ENCODE results near the gene PIRT.
"Not testable (repeated sequence)": the region's sequence is repeated elsewhere in the genome, so short reads cannot be mapped to it uniquely, and the experiment has no call there.

Gene PIRT

GRCh38 chr17:10870336-10871050 is 32.6 kb upstream of the PIRT start:
- H3K9me2 ChIP-seq (ENCODE audit: low read depth, low read length) = no peaks in the 10 kb centered on the region

GRCh38 chr17:10868744-10869143 is 30.9 kb upstream of the PIRT start:
- H3K79me2 ChIP-seq (ENCODE audit: insufficient read depth, low read length) = not testable (repeated sequence)

More at GRCh38 chr17:10870336-10871050, 32.6 kb upstream of the PIRT start:
- Histone ChIP-seq H2AFZ (ENCODE audit: low read length) (no peak overlapping the region), H4K20me1 (ENCODE audit: insufficient read depth, low read length) (no peaks in the 10 kb centered on the region), H3K4me1 (ENCODE audit: insufficient read depth, low read length, severe bottlenecking) (no peaks in the 10 kb centered on the region), H3K27ac (ENCODE audit: low read depth, low read length, poor library complexity, severe bottlenecking) (no peak overlapping the region), H3K9ac (ENCODE audit: low read length) (no peak overlapping the region), H3K4me3 (ENCODE audit: low read depth, low read length, poor library complexity, severe bottlenecking) (no peak overlapping the region), H3F3A (ENCODE audit: insufficient read depth, low read length) (no peaks in the 10 kb centered on the region), H3K36me3 (ENCODE audit: insufficient read depth, low read length) (no peaks in the 10 kb centered on the region), H3K9me3 (ENCODE audit: low read length) (no peaks in the 10 kb centered on the region), H3K27me3 (ENCODE audit: insufficient read depth, low read length) (no peaks in the 10 kb centered on the region), H3K79me2 (ENCODE audit: insufficient read depth, low read length) (no peaks in the 10 kb centered on the region), H3K4me2 (ENCODE audit: low read length) (no peak overlapping the region)
- TF ChIP-seq CTCF (IDR thresholded peaks at IDR 0.05; ENCODE audit: low read length) (no peak), EZH2 (IDR thresholded peaks at IDR 0.05; ENCODE audit: borderline replicate concordance, low read length) (no peak)

GRCh38 chr17:10859051-10859450 is 21.2 kb upstream of the PIRT start:
- H3K9ac ChIP-seq (ENCODE audit: low read length) = no peak overlapping the region
- no peaks in the 10 kb centered on the region for H3K27me3 ChIP-seq (ENCODE audit: insufficient read depth, low read length)
- no peaks in the 10 kb centered on the region for H3F3A ChIP-seq (ENCODE audit: insufficient read depth, low read length)
- H3K36me3 ChIP-seq (ENCODE audit: insufficient read depth, low read length) = no peaks in the 10 kb centered on the region
- no peak overlapping the region for H3K4me2 ChIP-seq (ENCODE audit: low read length)
- TF ChIP-seq CTCF (IDR thresholded peaks at IDR 0.05; ENCODE audit: low read length) = no peak
- no peaks in the 10 kb centered on the region for H3K4me1 ChIP-seq (ENCODE audit: insufficient read depth, low read length, severe bottlenecking)
- H3K9me2 ChIP-seq (ENCODE audit: low read depth, low read length) = no peaks in the 10 kb centered on the region
- H4K20me1 ChIP-seq (ENCODE audit: insufficient read depth, low read length) = no peaks in the 10 kb centered on the region
- no peak overlapping the region for H2AFZ ChIP-seq (ENCODE audit: low read length)
- H3K4me3 ChIP-seq (ENCODE audit: low read depth, low read length, poor library complexity, severe bottlenecking) = no peak overlapping the region
- H3K27ac ChIP-seq (ENCODE audit: low read depth, low read length, poor library complexity, severe bottlenecking) = no peak overlapping the region
- H3K79me2 ChIP-seq (ENCODE audit: insufficient read depth, low read length) = no peaks in the 10 kb centered on the region
- H3K9me3 ChIP-seq (ENCODE audit: low read length) = no peaks in the 10 kb centered on the region

More at GRCh38 chr17:10868744-10869143, 30.9 kb upstream of the PIRT start:
- H3K9me2 ChIP-seq (ENCODE audit: low read depth, low read length); H3K27ac ChIP-seq (ENCODE audit: low read depth, low read length, poor library complexity, severe bottlenecking); H3K4me1 ChIP-seq (ENCODE audit: insufficient read depth, low read length, severe bottlenecking); H3K9ac ChIP-seq (ENCODE audit: low read length); H3K4me3 ChIP-seq (ENCODE audit: low read depth, low read length, poor library complexity, severe bottlenecking); H3K9me3 ChIP-seq (ENCODE audit: low read length); H3K4me2 ChIP-seq (ENCODE audit: low read length); H2AFZ ChIP-seq (ENCODE audit: low read length); H4K20me1 ChIP-seq (ENCODE audit: insufficient read depth, low read length); H3K36me3 ChIP-seq (ENCODE audit: insufficient read depth, low read length); H3F3A ChIP-seq (ENCODE audit: insufficient read depth, low read length); H3K27me3 ChIP-seq (ENCODE audit: insufficient read depth, low read length): not testable (repeated sequence)

GRCh38 chr17:10857976-10858375 is 20.1 kb upstream of the PIRT start:
- H4K20me1 ChIP-seq (ENCODE audit: insufficient read depth, low read length) = no peaks in the 10 kb centered on the region
- H3K36me3 ChIP-seq (ENCODE audit: insufficient read depth, low read length) = no peaks in the 10 kb centered on the region
- H2AFZ ChIP-seq (ENCODE audit: low read length) = no peak overlapping the region
- no peaks in the 10 kb centered on the region for H3K9me3 ChIP-seq (ENCODE audit: low read length)
- H3K4me2 ChIP-seq (ENCODE audit: low read length) = no peak overlapping the region
- no peaks in the 10 kb centered on the region for H3K27me3 ChIP-seq (ENCODE audit: insufficient read depth, low read length)
- TF ChIP-seq CTCF (IDR thresholded peaks at IDR 0.05; ENCODE audit: low read length) (no peak), EZH2 (IDR thresholded peaks at IDR 0.05; ENCODE audit: borderline replicate concordance, low read length) (no peak)
- H3K9me2 ChIP-seq (ENCODE audit: low read depth, low read length) = no peaks in the 10 kb centered on the region
- H3F3A ChIP-seq (ENCODE audit: insufficient read depth, low read length) = no peaks in the 10 kb centered on the region
- no peak overlapping the region for H3K27ac ChIP-seq (ENCODE audit: low read depth, low read length, poor library complexity, severe bottlenecking)
- no peaks in the 10 kb centered on the region for H3K79me2 ChIP-seq (ENCODE audit: insufficient read depth, low read length)
- H3K9ac ChIP-seq (ENCODE audit: low read length) = no peak overlapping the region
- no peaks in the 10 kb centered on the region for H3K4me1 ChIP-seq (ENCODE audit: insufficient read depth, low read length, severe bottlenecking)
- H3K4me3 ChIP-seq (ENCODE audit: low read depth, low read length, poor library complexity, severe bottlenecking) = no peak overlapping the region

- H4K20me1 ChIP-seq (ENCODE audit: insufficient read depth, low read length); H3K27ac ChIP-seq (ENCODE audit: low read depth, low read length, poor library complexity, severe bottlenecking); H3K4me1 ChIP-seq (ENCODE audit: insufficient read depth, low read length, severe bottlenecking); H3K9me3 ChIP-seq (ENCODE audit: low read length); H3K4me2 ChIP-seq (ENCODE audit: low read length); H3F3A ChIP-seq (ENCODE audit: insufficient read depth, low read length); H3K9ac ChIP-seq (ENCODE audit: low read length); H3K36me3 ChIP-seq (ENCODE audit: insufficient read depth, low read length); H2AFZ ChIP-seq (ENCODE audit: low read length); H3K79me2 ChIP-seq (ENCODE audit: insufficient read depth, low read length); H3K27me3 ChIP-seq (ENCODE audit: insufficient read depth, low read length); H3K9me2 ChIP-seq (ENCODE audit: low read depth, low read length); H3K4me3 ChIP-seq (ENCODE audit: low read depth, low read length, poor library complexity, severe bottlenecking): not testable (repeated sequence)
Observed at GRCh38 chr17:10846636-10847035, 8.7 kb upstream of the PIRT start.
